HuH-7.5 (cell line): ENCODE results near the gene UROS.

Experiments
- DNase-seq: peaks from one replicate; pipeline ENCODE4 v3.0.0; 2011; ENCODE audit warnings: low spot score

Gene UROS

GRCh38 chr10:125828311-125828710 is 5.3 kb upstream of the UROS start:
- DNase-seq = no peak

GRCh38 chr10:125827133-125827532 is 4.1 kb upstream of the UROS start:
- no peak for DNase-seq

GRCh38 chr10:125824736-125825135 is 1.7 kb upstream of the UROS start:
- no peak for DNase-seq

DNA sequence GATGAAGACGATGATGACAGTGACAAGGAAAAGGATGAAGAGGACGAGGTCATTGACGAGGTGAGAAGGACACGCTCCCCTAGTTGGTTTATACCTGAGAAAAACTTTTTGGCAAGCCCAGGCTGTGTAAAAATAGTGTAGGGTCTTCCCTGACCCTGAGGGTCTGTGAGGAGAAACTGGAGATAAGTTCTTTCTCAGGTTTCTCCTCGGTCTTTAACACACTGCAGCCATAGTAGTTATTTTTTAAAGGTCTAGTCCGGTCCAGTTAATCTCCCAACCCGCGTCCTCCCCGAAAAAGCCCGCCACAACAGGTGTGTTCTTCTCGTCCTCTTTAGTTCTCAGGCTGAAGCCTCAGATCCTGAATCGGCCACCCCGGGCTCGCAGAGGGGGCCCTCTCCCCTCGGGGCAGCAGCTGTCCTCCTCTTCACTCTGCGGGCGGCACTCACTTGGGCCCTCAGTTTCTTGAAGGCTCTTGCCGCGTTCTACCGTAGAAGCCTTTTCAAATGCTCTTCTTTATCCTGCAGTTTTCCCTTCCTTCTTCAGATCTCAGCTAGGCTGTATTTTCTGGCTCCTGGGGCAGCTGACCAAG is 699 bp upstream of the UROS start:
- no peak for DNase-seq

- DNase-seq = no peak
Measured at GRCh38 chr10:125820701-125821100, 2.4 kb downstream of the UROS start.

GRCh38 chr10:125817337-125817946 is 5.6 kb downstream of the UROS start:
- DNase-seq = no peak

DNA sequence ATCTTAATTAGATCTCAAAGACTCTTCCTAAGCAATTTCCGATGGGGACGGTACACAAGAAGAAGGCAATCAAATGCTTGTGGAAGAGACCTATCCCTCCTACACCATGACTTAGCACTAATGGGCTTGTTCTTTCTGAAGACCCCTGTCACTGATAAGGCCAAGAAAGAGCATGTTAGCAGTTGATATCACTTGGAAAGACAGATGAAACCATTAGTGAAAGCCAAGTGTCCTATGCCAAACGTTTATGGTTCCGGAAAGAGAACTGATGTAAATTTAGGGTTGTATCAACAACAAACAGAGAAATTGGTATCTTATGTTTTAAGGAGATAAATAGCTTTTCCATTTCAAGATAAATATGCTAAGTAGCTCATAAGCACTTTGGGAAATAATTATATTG is 6.5 kb downstream of the UROS start:
- no peak for DNase-seq

GRCh38 chr10:125815764-125816163 is 7.3 kb downstream of the UROS start:
- no peak for DNase-seq

- no peak for DNase-seq
Measured at GRCh38 chr10:125812128-125812750, 10.8 kb downstream of the UROS start.

GRCh38 chr10:125811251-125811650 is 11.8 kb downstream of the UROS start:
- DNase-seq = no peak

GRCh38 chr10:125808047-125808446 is 15.0 kb downstream of the UROS start:
- DNase-seq = no peak

GRCh38 chr10:125802739-125803138 is 20.3 kb downstream of the UROS start:
- DNase-seq = no peak

DNA sequence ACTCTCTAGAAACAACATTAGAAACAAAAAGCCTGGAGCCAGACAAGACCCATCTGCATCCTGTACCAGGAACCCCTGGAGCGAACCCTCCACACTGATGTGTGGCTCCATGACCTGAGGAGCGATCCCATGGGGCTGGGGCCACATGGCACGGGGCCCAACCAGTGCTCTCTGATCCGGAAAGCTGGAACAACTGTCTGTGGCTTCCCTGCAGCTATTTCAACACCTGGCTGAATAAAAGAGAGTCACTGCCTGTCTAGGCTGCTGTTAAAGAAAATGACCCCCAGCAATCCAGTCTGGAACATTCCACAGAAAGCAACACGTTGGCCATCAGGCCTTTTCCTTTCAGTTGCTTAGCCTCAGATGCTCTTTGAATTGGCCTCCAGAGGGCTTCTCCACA is 20.9 kb downstream of the UROS start:
- DNase-seq = no peak

DNA sequence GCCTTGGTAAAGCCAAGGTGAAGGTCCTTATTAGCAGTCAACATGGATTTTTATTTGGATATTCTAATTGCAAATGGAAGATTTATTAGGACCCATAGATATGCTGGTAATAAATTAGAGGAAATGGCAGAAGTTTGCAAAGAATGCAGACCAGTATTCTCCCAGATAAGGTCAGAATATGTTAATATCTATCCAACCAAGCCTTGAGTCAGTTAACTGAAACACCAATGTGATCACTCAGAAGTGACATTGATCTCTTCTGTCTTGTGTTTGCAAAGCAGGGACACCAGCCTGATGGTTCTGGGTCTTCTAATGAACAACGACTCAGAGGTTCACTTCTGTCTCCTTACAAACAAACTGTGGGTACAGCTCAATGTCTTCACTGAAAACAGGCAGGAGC is 21.5 kb downstream of the UROS start:
- no peak for DNase-seq

DNA sequence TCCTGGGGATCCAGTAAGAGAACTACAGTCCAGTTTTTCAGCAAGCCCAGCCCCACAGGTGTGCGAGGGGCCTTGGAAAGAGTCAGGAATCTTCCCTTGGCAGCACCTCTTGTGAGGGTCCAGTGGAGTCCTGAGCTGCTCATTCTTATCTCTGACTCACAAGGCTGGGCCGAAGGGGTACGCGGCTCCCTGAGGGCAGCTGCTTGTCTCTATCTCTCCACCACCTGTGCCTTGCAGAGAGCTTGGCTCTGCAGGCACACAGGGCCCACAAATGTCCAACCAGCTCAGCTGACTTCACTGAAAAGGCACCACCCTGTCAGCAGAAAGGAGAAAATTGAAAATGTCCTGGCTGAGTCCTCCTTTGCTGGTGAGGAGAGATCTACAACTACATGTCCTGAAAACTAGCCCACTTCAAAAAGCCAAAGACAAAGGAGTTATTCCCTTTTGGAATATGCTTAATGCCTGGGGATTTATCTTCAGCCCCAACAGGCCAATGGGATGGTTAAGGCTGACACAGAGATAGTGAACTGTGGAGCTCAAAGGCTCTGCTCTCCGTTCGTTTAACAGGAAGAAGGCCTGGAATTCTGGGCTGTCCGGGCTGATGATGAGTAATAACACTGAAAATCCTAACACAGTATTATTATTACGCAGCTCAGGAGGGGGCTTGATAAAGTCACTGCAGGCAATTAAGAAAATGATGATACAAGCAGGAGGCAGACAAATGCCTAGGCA is 23.4 kb downstream of the UROS start:
- DNase-seq = no peak

DNA sequence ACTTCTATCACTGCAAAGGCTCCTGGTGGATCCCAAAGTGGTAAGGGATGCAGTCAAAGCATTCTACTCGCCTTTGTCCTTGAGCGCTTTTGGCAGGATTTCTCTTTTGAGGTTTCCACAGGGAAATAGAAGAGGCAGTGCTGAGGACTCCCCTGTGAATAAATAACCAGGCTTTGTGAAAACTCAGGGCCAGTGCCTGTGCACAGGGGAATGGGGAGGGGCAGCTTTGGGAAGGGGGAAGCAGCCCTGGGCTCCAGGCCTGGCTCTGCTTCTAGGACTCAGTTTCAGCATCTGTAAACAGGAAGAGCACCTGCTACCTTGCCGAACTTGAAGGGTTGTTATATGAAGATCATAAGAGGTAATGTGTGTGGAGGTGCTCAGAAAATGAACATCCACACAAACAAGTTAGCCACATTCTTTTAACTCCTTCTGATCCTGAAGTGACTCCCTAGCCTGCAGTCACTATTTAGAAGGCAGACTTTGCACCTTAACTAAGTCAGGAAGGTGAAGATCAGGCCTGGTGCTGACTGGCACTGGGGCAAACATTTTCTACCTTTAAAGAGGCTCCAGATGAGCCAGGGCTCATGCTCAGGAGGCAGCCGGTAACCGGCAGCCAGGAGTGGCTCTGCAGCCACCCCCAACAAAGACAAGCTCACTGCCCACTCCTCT is 24.9 kb downstream of the UROS start:
- DNase-seq = no peak

DNA sequence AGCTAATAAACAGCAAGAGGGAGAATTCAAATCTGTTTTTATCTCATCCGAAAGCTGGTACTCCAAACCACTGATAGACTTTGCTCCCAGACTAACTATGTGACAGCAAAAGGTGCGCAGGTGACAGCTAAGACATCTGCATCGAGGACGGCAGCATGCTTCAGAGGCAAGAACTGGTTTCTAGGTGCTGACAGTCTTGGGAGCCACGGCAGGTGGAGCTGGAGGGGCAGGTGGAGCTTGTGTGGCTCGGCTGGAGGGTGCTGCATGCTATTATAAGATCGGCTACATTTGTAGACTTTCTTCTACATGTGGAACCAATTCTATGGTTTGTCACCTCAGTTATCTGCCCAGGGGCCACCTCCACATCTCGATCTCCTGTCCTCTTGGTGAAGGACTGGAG is 25.6 kb downstream of the UROS start:
- no peak for DNase-seq

- DNase-seq = no peak
Measured at GRCh38 chr10:125795637-125796190, 27.3 kb downstream of the UROS start.

DNA sequence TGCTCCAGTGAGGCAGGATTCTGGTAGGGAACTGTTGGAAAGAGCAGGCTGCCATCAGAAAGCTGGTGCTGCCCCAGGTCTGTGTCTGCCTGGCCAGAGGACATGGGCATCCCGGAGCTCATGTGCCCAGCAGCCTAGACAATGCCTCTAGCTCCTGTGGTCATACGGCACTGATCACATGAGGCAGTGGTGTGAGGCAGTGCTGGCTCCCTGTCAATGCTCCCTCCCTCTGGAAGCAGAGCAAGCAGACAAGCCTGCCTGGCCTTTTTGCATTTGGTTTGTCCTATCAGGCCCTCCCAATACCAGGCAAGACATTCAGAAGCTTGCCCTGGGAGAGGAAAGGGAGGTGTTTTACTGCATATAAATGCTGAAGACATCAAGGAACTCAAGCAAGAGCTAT is 27.9 kb downstream of the UROS start:
- no peak for DNase-seq

DNA sequence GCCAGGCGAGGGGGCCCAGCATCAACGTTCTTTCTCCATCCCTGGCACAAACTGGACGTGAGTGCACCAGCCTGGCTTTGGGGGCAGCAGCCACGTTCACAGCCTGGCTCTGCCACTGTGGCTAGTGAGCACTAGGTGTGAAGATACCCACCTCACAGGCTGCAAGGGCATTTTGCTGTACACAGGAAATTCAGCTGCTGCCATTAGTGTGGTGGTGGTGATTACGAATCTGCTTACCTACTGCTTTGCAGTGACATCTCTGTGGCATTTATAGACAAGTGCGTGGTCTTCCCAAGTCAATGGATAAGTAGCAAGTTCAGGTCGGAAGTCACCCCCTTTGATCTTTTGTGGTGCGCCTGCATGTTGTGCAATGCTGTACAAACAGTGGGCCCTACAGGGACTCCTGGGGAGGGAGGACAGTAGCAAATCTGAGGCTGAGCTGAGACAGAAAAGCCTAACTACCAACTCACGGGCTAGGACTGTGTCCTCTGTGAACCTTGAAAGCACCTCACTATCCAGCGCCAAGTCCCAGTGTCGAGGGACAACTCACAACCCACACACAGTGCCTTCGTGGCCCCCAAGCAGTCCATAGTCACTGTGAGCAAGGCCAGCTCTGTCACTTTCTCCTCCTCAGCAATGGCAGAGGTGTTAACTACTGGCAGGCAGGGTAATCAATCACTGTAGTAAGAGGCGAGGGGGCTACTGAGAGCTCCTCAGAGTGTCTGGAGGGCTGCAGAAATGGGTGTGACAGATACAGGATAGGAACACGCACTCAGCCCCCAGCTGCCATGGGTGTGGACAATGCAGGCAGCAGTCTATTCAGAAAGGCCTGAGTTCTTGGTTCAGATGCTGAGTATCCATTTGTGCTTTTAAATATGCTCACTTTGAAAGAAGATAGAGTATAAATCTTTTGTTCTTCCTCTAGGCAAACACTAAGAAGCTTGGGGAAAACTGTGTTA is 30.4 kb downstream of the UROS start:
- DNase-seq = peak; percentile 51
